SIG-M5 treated with dmso at 0.1 percent for 504 hours (cell line): ENCODE data around the gene RTN1.

Source experiments
- DNase-seq: peaks from one replicate; lab custom pipeline; 2025; ENCODE audit not compliant: unreplicated experiment; lab: John Stamatoyannopoulos, UW

The RTN1 gene

GRCh38 chr14:59811815-59812214, 58.8 kb downstream of the RTN1 start:
- no peak for DNase-seq

- no peak for DNase-seq
Observed at GRCh38 chr14:59811073-59811472, 59.5 kb downstream of the RTN1 start.

GRCh38 chr14:59803052-59803540, 67.5 kb downstream of the RTN1 start:
- no peak for DNase-seq

GRCh38 chr14:59788176-59788575, 82.4 kb downstream of the RTN1 start:
- DNase-seq, result no peak

DNA sequence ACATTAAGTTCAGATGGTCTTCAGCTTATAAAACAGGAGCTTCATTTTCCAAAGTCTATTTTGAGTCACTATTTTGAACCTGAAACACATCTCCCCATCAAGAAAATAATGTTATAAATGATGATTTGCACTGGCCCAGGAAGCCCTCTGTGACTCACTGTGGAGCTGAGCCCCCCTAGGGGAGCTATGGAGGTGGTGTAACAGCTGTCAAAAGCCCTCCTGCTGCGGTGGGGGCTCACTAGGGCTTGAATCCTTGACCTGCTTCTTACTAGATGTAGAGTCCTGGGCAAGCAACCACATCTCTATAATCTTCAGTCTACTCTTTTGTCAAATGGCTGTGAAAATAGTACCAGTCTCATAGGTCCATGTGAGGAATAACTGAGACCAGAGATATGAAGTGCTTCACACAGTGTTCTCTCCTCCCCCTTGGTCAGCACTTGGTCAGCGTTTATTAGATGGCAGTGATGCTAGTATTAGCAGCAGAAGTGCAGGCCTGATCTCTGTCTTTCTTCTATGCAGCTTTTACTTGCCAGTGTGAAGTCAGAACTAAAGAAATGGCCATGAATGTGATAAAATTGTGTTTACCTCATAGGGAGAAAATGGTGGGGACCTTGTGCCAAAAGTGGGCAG, 83.4 kb downstream of the RTN1 start:
- no peak for DNase-seq

GRCh38 chr14:59785629-59786028, 84.9 kb downstream of the RTN1 start:
- no peak for DNase-seq

- no peak for DNase-seq
Observed at GRCh38 chr14:59782760-59783159, 87.8 kb downstream of the RTN1 start.

DNA sequence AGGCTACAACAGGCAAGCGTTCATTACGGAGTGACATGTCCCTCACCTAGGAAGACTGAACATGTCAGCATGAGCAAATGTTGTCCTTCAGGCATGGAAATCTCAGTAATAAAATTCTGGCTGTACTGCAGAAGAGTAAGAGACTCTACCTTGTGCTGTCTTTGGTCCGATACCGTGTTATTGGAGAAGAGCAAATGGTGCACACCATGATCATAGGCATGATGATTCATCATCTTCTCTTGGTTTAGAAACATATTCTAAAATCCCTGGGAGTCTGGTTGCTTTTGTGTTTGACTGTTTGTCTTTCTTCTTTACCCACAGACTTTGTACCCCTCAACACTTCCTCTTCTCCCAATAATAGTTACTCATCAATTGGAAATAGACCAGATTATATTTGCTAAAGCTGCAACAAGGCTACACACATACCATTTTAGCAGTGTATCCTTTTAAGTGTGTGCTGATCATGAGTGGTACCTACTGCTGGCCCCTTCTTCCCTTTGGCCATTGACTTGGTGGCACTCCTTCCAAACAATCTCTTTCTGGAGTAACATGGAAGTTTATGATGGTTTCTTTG, 93.5 kb downstream of the RTN1 start:
- DNase-seq, result no peak

- no peak for DNase-seq
Observed at GRCh38 chr14:59776468-59776867, 94.1 kb downstream of the RTN1 start.

GRCh38 chr14:59772233-59772632, 98.3 kb downstream of the RTN1 start:
- no peak for DNase-seq

DNA sequence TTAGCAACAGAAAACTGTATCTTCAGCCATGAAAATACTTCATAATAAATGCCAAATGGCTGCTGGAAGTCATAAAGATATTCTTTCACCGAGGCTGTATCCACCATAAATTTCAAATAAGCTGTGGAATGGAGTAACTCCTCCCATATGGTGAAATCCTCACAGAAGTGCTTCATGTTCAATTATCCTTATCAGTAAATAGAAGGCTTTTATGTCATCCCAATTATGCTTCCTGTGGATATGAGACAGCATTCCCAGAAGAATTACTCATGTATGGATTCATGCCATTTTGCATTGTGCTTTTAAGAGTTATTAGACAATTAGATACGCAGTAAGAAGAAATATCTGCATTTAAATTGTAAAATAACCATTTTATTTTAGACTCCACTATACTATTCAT, 99.0 kb downstream of the RTN1 start:
- no peak for DNase-seq

GRCh38 chr14:59769586-59769985, 101.0 kb downstream of the RTN1 start:
- no peak for DNase-seq

- DNase-seq, result no peak
Observed at GRCh38 chr14:59768855-59769375, 101.7 kb downstream of the RTN1 start.

DNA sequence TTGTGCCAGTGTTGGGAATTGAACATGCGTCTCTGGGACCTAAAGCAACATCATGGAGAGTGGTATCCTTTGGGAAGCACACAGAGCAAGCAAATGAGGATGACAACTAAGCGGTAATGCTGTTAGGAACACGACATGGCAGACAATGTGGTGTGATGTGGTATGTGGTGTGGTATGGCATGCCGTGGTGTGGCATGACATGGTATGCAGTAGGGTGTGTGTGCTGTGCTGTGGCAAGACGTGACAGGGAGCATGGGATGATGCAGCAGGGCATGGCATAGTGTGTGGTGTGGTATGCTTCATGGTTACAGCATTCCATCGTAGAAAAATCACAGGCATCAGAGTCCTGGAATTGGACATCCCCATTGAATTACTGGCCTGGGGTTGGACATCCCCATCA, 108.7 kb downstream of the RTN1 start:
- DNase-seq, result no peak

DNA sequence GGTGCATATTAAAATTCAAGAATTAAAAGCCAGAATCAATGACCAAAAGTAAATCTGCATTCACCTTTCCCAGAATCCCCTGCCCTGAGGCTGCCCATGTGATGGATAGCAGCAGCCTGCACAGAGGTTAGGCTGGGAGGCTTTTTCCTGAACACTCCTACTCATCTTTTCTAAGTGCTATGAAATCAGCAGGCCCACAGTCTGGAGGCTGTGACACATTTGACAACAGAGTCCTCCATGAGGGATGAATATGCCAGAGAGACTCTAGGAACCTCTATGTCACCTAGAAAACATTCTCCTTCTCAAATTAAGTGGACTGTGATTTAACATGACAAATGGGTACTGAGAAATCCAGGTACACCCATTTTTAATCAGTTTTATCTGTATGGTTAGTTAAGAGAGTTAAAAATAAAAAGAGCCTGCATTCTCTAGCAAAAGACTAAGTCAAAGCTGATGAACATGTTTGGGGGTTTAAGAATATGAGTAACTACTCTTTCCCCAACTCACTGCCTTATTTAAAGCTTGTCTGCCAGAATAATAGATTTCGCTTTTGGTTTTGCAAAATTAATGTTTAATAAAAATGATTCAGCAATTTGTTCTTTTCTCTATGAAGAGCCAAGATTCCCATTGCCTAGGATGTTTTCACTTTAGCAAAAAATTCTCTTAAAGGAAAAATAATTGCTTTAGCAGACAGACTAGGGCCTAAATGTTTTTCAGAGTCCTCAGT, 115.0 kb downstream of the RTN1 start:
- DNase-seq, result no peak

GRCh38 chr14:59754256-59754655, 116.3 kb downstream of the RTN1 start:
- no peak for DNase-seq

- no peak for DNase-seq
Observed at GRCh38 chr14:59753512-59753911, 117.1 kb downstream of the RTN1 start.

DNA sequence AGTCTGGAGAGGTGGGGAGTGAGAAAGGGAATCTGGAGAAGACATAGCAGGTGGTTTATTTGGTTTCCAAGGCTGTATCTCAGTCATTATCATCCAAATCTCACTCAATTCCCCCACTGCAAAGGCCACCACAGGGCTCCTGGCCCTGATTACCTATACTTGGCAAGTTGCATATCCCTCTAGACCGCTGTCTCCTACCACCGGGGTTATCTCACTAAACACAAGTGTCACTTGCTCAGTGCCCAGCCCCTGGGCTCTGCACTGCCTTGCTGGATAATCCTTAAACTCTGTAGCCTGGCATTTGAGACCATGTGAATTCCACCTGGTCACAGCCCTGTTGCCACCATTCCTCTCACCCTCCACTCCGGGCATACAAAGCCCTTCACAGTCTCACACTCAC, 119.0 kb downstream of the RTN1 start:
- DNase-seq, result no peak

GRCh38 chr14:59739794-59740193, 130.8 kb downstream of the RTN1 start:
- DNase-seq, result peak; percentile 8

DNA sequence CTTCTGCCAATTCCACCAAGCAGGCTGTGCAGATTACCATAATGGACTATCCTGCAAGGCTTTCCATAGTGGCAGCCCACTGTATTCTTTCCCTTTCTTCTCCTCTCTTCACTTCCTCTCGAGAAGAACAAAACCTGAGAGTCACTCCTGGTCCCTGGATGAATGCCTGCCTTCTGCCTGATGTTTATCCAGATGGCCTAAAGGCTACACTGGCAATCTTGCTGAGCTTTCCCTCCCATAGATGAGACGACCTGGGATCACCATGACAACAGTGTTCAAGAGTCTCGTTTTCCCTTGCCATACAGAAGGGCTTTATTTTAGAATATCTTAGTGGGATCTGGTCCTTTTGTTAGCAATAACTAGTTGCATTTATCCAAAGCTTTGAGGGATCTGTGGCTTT, 142.3 kb downstream of the RTN1 start:
- no peak for DNase-seq

DNA sequence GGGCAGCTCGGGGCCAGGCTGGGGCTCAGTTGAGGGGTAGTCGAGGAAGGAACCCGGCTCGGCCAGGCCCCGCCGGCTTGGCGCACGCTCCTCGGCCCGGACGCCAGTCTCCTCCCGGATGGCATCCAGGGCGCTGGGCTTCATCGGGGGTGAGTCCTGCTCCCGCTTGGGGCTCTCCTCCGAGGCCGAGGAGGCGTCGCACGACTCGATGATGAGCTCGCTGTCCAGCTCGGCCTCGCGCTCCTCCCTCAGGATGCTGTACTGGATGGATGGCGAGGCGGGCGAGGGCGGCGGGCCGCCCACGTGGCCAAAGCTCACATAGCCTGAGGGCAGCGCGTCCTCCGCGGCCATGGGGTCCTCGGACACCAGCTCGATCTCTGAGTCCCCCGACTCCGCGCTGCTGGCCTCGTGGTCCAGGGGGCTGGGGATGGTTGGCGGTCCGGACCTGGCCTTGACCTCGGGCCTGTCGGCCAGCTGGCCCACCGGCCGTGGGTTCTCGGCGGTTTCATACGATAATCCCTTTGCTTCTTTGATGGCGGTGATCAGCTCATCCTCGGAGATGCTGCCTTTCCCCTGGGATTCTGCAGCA, 143.4 kb downstream of the RTN1 start:
- no peak for DNase-seq

DNA sequence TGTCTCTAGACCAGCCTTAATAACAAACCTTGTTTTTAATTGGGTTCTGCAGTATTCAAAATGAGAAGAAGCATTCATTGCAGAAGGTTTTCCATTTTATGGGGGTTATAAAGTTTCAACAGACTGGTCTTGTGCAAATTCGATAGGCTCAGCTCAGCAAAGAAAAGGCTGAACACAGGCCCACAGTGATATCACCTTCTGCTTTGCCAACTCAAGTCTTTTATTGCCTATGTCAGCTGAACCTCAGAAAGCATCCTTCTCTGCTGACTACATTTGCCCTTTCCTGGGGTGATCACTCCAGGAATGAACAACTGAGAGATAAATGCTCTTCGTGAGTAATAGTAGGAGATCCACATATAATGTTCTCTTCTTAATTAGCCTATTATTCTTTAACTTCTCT, 159.5 kb downstream of the RTN1 start:
- DNase-seq, result no peak
